ENCODE data around the gene TYRO3.
"Not testable (repeated sequence)": the region's sequence is repeated elsewhere in the genome, so short reads cannot be mapped to it uniquely, and the experiment has no call there.

Gene TYRO3

GRCh38 chr15:41577863-41578735 is 19.1 kb downstream of the TYRO3 start:
- DNase-seq: no peak

- DNase-seq: no peak
Observed at GRCh38 chr15:41578736-41579383, 19.8 kb downstream of the TYRO3 start.

GRCh38 chr15:41581110-41581509 is 22.1 kb downstream of the TYRO3 start:
- no peak for DNase-seq

GRCh38 chr15:41583795-41584194 is 24.8 kb downstream of the TYRO3 start:
- no peak for DNase-seq

DNA sequence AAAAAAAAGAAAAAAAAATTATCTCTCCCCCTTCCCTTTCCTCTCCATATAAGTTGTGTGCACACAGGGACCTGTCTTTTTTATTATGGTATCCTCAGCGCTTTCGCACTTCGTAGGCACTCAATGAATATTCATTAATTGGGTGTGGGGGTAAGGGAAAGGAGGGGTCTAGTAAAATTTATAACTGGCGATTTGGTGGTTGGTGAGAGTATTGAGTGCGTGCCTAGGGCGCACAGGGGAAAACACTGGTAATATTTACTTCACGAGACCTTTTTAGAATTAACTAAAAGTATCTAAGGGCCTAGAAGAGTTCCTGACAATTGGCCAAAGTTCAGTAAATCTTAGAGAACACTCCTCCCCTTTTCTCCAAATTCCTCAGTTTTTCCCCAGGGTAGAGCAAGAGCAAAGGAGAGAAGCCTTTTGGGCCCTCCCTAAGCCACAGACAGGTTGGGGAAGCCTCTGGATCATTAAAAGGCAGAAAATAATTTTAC is 25.7 kb downstream of the TYRO3 start:
- no peak for DNase-seq

DNA sequence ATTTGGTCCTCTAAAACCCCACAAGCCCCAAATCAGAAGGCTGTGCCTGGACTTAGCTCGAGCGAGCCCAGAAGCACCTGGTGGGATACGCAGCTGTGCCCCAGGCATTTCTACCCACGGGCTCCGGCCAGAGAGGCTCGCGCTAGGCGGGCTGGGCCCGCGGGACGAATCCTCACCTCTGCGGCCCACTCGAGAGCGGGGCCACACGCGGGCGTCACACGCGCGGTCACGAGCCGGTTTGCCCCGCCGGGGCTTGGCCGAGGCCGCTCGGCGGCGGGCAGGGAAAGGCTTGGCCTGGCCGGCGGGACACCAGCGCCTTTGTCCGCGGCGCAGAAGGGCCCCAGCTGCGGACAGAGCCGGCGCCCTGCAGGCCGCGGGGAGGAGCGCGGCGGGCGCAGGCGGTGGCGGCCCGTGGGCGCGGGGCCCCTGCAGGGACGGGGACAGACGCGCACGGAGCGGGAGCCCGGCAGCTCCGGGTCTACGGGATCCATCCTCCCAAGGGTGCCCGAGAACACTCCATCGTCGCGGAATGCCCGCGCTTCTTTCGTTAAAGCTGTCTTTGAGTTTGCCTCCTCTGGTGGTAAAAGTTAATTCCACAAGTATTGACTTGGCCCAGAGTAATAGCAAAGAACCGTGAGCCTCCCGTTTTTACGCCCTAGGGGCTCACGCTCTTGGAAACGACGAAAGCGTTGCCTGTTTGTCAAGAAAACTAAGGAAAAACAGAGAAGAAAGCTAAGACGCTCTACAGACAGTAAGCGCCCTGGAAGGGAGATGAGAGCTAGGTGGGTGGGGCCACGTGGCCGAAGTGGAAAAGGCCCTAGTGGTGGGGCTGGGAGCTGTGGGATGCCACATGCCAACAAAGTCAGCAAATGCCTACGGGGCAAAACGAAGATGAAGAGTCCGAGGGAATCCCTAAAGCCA is 26.4 kb downstream of the TYRO3 start:
- peak; percentile 19 for DNase-seq

GRCh38 chr15:41586531-41587282 is 27.7 kb downstream of the TYRO3 start:
- DNase-seq: not testable (repeated sequence)

DNA sequence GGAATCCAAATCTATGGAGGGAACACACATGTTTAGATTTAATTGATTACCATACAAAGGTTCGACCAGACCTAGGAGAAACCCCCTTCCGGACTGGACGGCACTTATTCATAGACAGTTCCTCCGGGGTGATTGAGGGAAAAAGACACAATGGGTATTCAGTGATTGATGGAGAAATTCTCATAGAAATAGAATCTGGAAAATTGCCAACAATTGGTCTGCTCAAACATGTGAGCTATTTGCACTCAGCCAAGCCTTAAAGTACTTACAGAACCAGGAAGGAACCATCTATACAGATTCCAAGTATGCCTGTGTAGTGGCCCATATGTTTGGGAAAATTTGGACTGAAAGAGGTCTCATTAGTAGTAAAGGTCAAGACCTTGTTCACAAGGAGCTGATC is 30.0 kb downstream of the TYRO3 start:
- DNase-seq: not testable (repeated sequence)

DNA sequence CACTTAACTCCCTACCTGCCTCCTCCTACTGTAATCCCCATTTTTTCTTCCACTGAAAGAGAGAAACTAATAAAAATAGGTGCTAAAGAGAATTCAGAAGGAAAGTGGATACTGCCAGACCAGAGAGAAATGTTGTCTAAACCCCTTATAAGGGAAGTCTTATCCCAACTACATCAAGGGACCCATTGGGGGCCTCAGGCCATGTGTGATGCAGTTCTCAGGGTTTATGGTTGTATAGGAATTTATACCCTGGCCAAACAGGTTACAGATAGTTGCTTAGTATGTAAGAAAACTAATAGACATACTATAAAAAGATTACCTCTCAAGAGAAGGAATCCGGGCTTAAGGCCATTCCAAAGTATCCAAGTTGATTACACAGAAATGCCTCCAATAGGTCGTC is 30.6 kb downstream of the TYRO3 start:
- DNase-seq: not testable (repeated sequence)

- not testable (repeated sequence) for DNase-seq
Observed at GRCh38 chr15:41591217-41591616, 32.2 kb downstream of the TYRO3 start.

DNA sequence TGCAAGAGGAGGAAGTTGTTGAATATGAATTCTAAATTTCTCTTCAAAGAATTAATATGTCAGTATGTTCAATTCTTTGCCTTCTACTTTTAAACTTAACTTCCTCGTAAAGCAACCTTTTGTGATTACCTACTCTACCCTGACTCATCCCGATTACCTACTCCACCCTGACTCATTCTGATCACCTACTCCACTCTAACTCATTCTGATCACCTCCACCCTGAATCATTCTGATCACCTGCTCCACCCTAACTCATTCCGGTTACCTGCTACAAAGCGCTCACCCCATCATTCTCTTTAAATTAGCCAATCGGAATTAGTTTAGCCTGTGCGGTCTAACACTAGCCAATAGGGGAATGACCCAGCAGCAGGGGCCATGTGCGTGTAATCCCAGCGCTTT is 33.7 kb downstream of the TYRO3 start:
- DNase-seq: not testable (repeated sequence)

- no peak for DNase-seq
Observed at GRCh38 chr15:41594801-41595746, 36.1 kb downstream of the TYRO3 start.

DNA sequence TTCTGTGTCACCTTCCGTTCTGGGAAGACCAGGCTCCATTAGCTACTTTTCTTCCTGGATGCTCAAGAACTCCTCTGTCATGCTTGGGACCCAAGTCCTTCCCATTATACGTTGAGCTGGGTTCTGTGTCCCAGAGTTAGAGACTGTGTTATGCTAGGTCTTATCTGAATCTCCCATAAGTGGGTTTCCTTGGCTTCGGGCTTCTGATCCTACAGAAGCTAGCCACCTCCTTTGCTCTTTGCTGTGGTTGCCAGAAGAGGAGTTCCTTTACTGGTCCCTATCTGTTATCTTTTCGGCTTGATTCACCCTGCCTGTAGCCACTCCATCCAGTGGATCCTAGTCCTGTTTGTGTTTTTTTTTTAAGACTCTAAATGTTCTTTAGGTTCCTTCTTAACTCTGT is 38.0 kb downstream of the TYRO3 start:
- DNase-seq: no peak

- DNase-seq: no peak
Observed at GRCh38 chr15:41597787-41598186, 38.8 kb downstream of the TYRO3 start.

- DNase-seq: no peak
Observed at GRCh38 chr15:41599061-41599460, 40.0 kb downstream of the TYRO3 start.

DNA sequence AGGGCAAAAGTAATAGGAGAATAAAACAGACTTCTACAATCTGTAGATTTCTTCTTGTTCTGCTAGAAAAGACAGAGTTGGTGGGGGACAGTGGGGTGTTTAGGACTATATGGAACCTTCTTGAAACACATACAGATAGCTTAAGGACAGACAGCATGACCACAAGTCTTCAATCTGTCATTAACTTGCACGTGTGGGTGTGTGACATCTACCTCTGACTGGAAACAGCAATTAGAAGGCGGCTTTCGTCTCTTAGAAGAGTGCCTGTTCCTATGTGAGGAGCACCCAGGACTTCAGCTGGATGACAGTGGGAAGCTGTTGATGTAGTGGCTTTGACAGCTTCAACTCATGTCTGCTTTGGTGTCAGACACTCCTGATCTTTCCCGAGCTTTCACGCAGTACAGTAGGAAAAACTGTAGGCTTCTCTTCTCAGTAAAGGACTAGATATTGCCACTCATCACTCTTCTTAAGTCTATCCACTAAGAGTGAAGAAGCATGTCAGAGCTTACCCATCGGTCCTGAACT is 44.5 kb downstream of the TYRO3 start:
- DNase-seq: no peak

- peak; percentile 41 for DNase-seq
Observed at GRCh38 chr15:41603941-41604911, 45.2 kb downstream of the TYRO3 start.

GRCh38 chr15:41605566-41605965 is 46.6 kb downstream of the TYRO3 start:
- DNase-seq: no peak

- no peak for DNase-seq
Observed at GRCh38 chr15:41606997-41607396, 48.0 kb downstream of the TYRO3 start.

DNA sequence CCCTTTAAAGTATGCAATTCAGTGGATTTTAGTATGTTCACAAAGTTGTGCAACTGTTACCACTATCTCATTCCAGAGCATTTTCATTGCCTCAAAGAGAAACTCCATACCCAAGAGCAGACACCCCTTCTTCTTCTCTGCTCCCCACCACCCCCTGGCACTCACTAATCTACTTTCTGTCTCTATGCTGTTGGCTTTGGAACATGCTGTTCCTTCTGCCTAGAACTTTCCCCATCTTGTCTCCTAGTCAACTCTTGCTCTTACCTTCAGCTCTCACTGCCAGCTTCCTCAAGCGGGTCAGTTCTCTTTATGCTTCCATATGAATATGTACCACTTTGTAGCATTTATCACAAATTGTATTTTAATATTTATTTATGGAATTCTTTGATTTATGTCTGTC is 50.1 kb downstream of the TYRO3 start:
- DNase-seq: no peak
